ENCODE data around the gene APOL4.

Gene APOL4

GRCh38 chr22:36156515-36157419 lies 44.8 kb downstream of the APOL4 start:
- Histone ChIP-seq H3K27ac (replicated peaks; ENCODE audit: low read length) (no peak overlapping the region), H3K27me3 (ENCODE audit: control insufficient read depth in 3 of 3, insufficient read depth in 3 of 3, low read depth in 1 of 3, low read length in 3 of 3) (peaks cover 0 to 6% (median 0%) of the 10 kb centered on the region in 3 experiments), H2BK12ac (ENCODE audit: low read length) (no peak overlapping the region), H3K4me2 (ENCODE audit: insufficient read depth, low read length, poor library complexity, severe bottlenecking) (no peak overlapping the region), H2AK5ac (ENCODE audit: low read depth, low read length) (no peak overlapping the region), H3K9ac (ENCODE audit: low read depth, low read length, poor library complexity) (no peak overlapping the region), H3K18ac (ENCODE audit: low read length) (peak overlapping the region; percentile 36), H2BK5ac (ENCODE audit: low read length) (no peak overlapping the region), H4K8ac (ENCODE audit: low read depth, low read length) (no peak overlapping the region), H3K36me3 (replicated peaks in 1 of 2; ENCODE audit: control insufficient read depth in 2 of 2, insufficient read depth in 2 of 2, low read length in 2 of 2) (no peaks in the 10 kb centered on the region), H3K4ac (ENCODE audit: low read length) (no peak overlapping the region), H3K9me3 (replicated peaks in 1 of 2; ENCODE audit: control insufficient read depth in 2 of 2, insufficient read depth in 1 of 2, low read depth in 1 of 2, low read length in 2 of 2) (no peaks in the 10 kb centered on the region), H3K4me3 (ENCODE audit: low read length in 2 of 2) (peak overlapping the region in 1 of 2 donors; percentile 13), H2AFZ (ENCODE audit: low read length) (peak overlapping the region; percentile 90), H3K79me1 (ENCODE audit: low read depth, low read length) (no peaks in the 10 kb centered on the region), H2BK120ac (ENCODE audit: low read depth, low read length) (no peak overlapping the region), H3K4me1 (ENCODE audit: control insufficient read depth in 2 of 2, insufficient read depth in 1 of 2, low read depth in 1 of 2, low read length in 2 of 2) (peaks cover 12 to 18% of the 10 kb centered on the region in 2 donors), H2BK15ac (ENCODE audit: low read length) (no peak overlapping the region), H3K23ac (ENCODE audit: low read depth, low read length, poor library complexity) (no peak overlapping the region), H3K14ac (ENCODE audit: low read length) (no peak overlapping the region), H4K91ac (ENCODE audit: low read depth, low read length, poor library complexity) (no peak overlapping the region)
- no peak for DNase-seq (ENCODE audit: low spot score)
- no CpG with 5 or more reads among the region's 15 CpGs for WGBS, 2 donors (ENCODE audit: extremely low coverage in 2 of 2, insufficient read length in 2 of 2, insufficient replicate concordance in 1 of 2)

DNA sequence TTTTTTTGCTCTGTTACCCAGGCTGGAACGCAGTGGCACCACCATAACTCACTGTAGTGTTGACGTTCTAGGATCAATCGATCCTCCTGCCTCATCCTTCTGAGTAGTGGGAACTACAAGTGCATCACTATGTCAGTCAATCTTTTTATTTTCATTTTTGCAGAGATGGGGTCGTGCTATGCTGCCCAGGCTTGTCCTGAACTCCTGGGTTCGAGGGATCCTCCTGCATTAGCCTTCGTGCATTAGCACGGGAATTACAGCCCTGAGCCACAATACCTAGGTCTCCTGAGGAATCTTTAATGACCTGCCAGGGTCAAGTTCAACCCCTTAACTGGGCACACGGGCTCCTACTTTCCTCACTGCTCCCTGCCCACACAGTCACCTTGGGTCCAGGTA lies 45.5 kb downstream of the APOL4 start:
- H3K36me3 ChIP-seq (replicated peaks in 1 of 2; ENCODE audit: control insufficient read depth in 2 of 2, insufficient read depth in 2 of 2, low read length in 2 of 2), result no peaks in the 10 kb centered on the region
- WGBS, 2 donors (ENCODE audit: extremely low coverage in 2 of 2, insufficient read length in 2 of 2, insufficient replicate concordance in 1 of 2), result no CpG with 5 or more reads among the region's 8 CpGs

DNA sequence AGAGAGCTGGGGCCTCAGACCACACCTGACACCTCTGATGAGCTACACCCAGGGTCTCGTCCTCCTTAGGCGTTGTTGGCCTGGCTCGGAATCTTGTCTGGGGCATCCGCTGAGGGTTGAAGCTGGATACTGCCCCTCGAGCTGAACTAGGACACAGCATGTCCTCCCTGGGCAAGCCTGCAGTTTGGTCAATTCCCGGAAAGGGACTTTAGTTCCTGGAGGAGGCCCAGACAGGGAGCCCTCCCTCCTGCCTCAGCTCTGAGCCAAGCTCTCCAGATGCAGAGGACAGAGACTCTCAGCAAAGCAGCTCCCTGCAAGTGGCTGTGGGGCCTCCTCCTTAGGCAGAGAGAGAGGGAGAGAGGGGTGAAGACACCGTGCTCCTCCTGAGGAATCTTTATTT lies 45.9 kb downstream of the APOL4 start:
- no peaks in the 10 kb centered on the region for H3K27me3 ChIP-seq (ENCODE audit: control insufficient read depth in 3 of 3, insufficient read depth in 3 of 3, low read depth in 1 of 3, low read length in 3 of 3)
- H3K27ac ChIP-seq (replicated peaks; ENCODE audit: low read length), result no peak overlapping the region
- WGBS, 2 donors (ENCODE audit: extremely low coverage in 2 of 2, insufficient read length in 2 of 2, insufficient replicate concordance in 1 of 2), result no CpG with 5 or more reads among the region's 7 CpGs
- H2BK12ac ChIP-seq (ENCODE audit: low read length), result no peak overlapping the region
- no peak overlapping the region for H3K23ac ChIP-seq (ENCODE audit: low read depth, low read length, poor library complexity)
- no peak overlapping the region for H3K18ac ChIP-seq (ENCODE audit: low read length)
- H3K4ac ChIP-seq (ENCODE audit: low read length), result no peak overlapping the region
- H2AFZ ChIP-seq (ENCODE audit: low read length), result peak overlapping the region; percentile 55
- H4K8ac ChIP-seq (ENCODE audit: low read depth, low read length), result no peak overlapping the region
- peaks cover 12 to 18% of the 10 kb centered on the region in 2 donors for H3K4me1 ChIP-seq (ENCODE audit: control insufficient read depth in 2 of 2, insufficient read depth in 1 of 2, low read depth in 1 of 2, low read length in 2 of 2)
- no peaks in the 10 kb centered on the region for H3K79me1 ChIP-seq (ENCODE audit: low read depth, low read length)
- no peak for DNase-seq (ENCODE audit: low spot score)
- no peak overlapping the region for H2BK15ac ChIP-seq (ENCODE audit: low read length)
- no peak overlapping the region for H4K91ac ChIP-seq (ENCODE audit: low read depth, low read length, poor library complexity)
- no peak overlapping the region for H3K9ac ChIP-seq (ENCODE audit: low read depth, low read length, poor library complexity)
- H2BK5ac ChIP-seq (ENCODE audit: low read length), result no peak overlapping the region
- no peak overlapping the region for H3K4me2 ChIP-seq (ENCODE audit: insufficient read depth, low read length, poor library complexity, severe bottlenecking)
- H2BK120ac ChIP-seq (ENCODE audit: low read depth, low read length), result no peak overlapping the region
- no peaks in the 10 kb centered on the region for H3K36me3 ChIP-seq (replicated peaks in 1 of 2; ENCODE audit: control insufficient read depth in 2 of 2, insufficient read depth in 2 of 2, low read length in 2 of 2)
- no peak overlapping the region for H3K4me3 ChIP-seq (ENCODE audit: low read length in 2 of 2)
- no peak overlapping the region for H2AK5ac ChIP-seq (ENCODE audit: low read depth, low read length)
- no peak overlapping the region for H3K14ac ChIP-seq (ENCODE audit: low read length)
- H3K9me3 ChIP-seq (replicated peaks in 1 of 2; ENCODE audit: control insufficient read depth in 2 of 2, insufficient read depth in 1 of 2, low read depth in 1 of 2, low read length in 2 of 2), result no peaks in the 10 kb centered on the region

More for the DNA sequence above, 45.5 kb downstream of the APOL4 start:
- no peak for DNase-seq (ENCODE audit: low spot score)
- Histone ChIP-seq H3K4me2 (ENCODE audit: insufficient read depth, low read length, poor library complexity, severe bottlenecking) (no peak overlapping the region), H4K91ac (ENCODE audit: low read depth, low read length, poor library complexity) (no peak overlapping the region), H2AK5ac (ENCODE audit: low read depth, low read length) (no peak overlapping the region), H3K27me3 (ENCODE audit: control insufficient read depth in 3 of 3, insufficient read depth in 3 of 3, low read depth in 1 of 3, low read length in 3 of 3) (peaks cover 0 to 2% (median 0%) of the 10 kb centered on the region in 3 experiments), H3K9ac (ENCODE audit: low read depth, low read length, poor library complexity) (no peak overlapping the region), H3K27ac (replicated peaks; ENCODE audit: low read length) (no peak overlapping the region), H3K23ac (ENCODE audit: low read depth, low read length, poor library complexity) (no peak overlapping the region), H3K4me3 (ENCODE audit: low read length in 2 of 2) (no peak overlapping the region), H3K14ac (ENCODE audit: low read length) (no peak overlapping the region), H3K4me1 (ENCODE audit: control insufficient read depth in 2 of 2, insufficient read depth in 1 of 2, low read depth in 1 of 2, low read length in 2 of 2) (peaks cover 12 to 18% of the 10 kb centered on the region in 2 donors), H2BK120ac (ENCODE audit: low read depth, low read length) (no peak overlapping the region), H2BK12ac (ENCODE audit: low read length) (no peak overlapping the region), H2AFZ (ENCODE audit: low read length) (peak overlapping the region; percentile 90), H3K18ac (ENCODE audit: low read length) (no peak overlapping the region), H4K8ac (ENCODE audit: low read depth, low read length) (no peak overlapping the region), H2BK15ac (ENCODE audit: low read length) (no peak overlapping the region), H3K9me3 (replicated peaks in 1 of 2; ENCODE audit: control insufficient read depth in 2 of 2, insufficient read depth in 1 of 2, low read depth in 1 of 2, low read length in 2 of 2) (no peaks in the 10 kb centered on the region), H2BK5ac (ENCODE audit: low read length) (no peak overlapping the region), H3K4ac (ENCODE audit: low read length) (no peak overlapping the region), H3K79me1 (ENCODE audit: low read depth, low read length) (no peaks in the 10 kb centered on the region)

DNA sequence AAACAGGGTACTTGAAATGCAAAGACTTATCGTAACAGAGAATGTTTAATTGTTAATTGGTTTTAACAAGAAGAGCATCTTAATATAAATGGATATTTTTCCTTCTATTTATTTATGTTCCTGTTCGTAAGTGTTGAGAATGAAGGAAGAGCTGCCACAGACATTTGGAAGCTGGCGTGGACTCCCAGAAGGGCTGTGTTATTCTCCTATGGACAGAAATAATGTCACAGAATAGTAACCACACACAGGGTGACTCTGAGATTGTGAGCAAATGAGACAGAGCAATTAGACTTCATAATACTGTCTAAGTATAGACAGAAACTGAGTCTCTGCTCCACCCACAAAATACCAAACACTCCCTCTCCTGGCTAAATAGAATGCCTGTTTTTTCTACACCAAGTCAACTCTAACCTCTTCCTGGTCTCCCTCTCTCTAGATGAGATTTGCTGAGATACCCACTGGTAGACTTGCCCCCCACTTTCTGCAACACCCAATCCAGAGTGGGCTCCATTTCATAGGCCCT lies 47.1 kb downstream of the APOL4 start:
- no peaks in the 10 kb centered on the region for H3K79me1 ChIP-seq (ENCODE audit: low read depth, low read length)
- DNase-seq (ENCODE audit: low spot score), result no peak

More for the DNA sequence above, 47.1 kb downstream of the APOL4 start:
- Histone ChIP-seq H3K9me3 (replicated peaks in 1 of 2; ENCODE audit: control insufficient read depth in 2 of 2, insufficient read depth in 1 of 2, low read depth in 1 of 2, low read length in 2 of 2) (no peaks in the 10 kb centered on the region), H3K36me3 (replicated peaks in 1 of 2; ENCODE audit: control insufficient read depth in 2 of 2, insufficient read depth in 2 of 2, low read length in 2 of 2) (no peaks in the 10 kb centered on the region), H3K4me1 (ENCODE audit: control insufficient read depth in 2 of 2, insufficient read depth in 1 of 2, low read depth in 1 of 2, low read length in 2 of 2) (peaks cover 12 to 18% of the 10 kb centered on the region in 2 donors), H2AK5ac (ENCODE audit: low read depth, low read length) (no peak overlapping the region), H2BK5ac (ENCODE audit: low read length) (no peak overlapping the region), H3K4me2 (ENCODE audit: insufficient read depth, low read length, poor library complexity, severe bottlenecking) (no peak overlapping the region), H2AFZ (ENCODE audit: low read length) (no peak overlapping the region), H3K4ac (ENCODE audit: low read length) (no peak overlapping the region), H3K9ac (ENCODE audit: low read depth, low read length, poor library complexity) (no peak overlapping the region), H2BK12ac (ENCODE audit: low read length) (no peak overlapping the region), H2BK15ac (ENCODE audit: low read length) (no peak overlapping the region), H3K27me3 (ENCODE audit: control insufficient read depth in 3 of 3, insufficient read depth in 3 of 3, low read depth in 1 of 3, low read length in 3 of 3) (no peaks in the 10 kb centered on the region), H4K91ac (ENCODE audit: low read depth, low read length, poor library complexity) (no peak overlapping the region), H4K8ac (ENCODE audit: low read depth, low read length) (no peak overlapping the region), H3K27ac (replicated peaks; ENCODE audit: low read length) (no peak overlapping the region), H3K23ac (ENCODE audit: low read depth, low read length, poor library complexity) (no peak overlapping the region), H3K18ac (ENCODE audit: low read length) (no peak overlapping the region), H3K4me3 (ENCODE audit: low read length in 2 of 2) (no peak overlapping the region), H2BK120ac (ENCODE audit: low read depth, low read length) (no peak overlapping the region), H3K14ac (ENCODE audit: low read length) (no peak overlapping the region)
- whole genome bisulfite sequencing, 2 donors (ENCODE audit: extremely low coverage in 2 of 2, insufficient read length in 2 of 2, insufficient replicate concordance in 1 of 2), result no CpG with 5 or more reads among the region's 3 CpGs
